Loucy (cell line): ENCODE results near the gene PLEKHS1.

Source experiments
- EZH2phosphoT487 ChIP-seq: fragments of 200-600 bp; IDR thresholded peaks from 2 replicates; pipeline ENCODE4 v1.6.1; 2018; ENCODE audit warnings: antibody characterized with exemption, mild to moderate bottlenecking, moderate library complexity, borderline replicate concordance
- TF ChIP-seq, protein P1 (sequence below): fragments of 200-600 bp; sonication (generic); conservative IDR thresholded peaks from 2 replicates; pipeline ENCODE4 v1.5.1; 2014; ENCODE audit warnings: mild to moderate bottlenecking, antibody characterized with exemption, low read length

DNA sequence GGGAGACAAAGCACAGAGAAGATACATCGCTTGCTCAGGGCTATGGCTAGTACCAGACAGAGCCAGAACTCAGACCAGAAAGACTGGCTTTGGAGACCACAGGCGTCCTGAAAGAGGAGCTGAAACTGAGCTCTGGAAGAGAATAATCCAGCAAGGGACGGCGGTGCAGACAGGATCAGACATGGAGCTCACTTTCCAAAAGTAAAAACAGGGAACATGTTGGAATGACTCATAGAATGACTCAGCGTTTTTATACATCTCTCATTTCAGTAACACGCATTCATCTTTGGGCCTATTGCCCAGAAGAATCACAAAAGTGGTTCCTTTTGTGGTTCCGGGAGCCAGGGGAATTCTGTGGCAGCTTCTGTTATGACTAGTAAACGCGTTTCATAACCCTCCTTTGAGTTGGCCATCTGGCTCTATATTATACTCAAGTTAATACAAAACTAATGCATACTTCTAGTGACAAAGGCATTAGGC is 37.2 kb downstream of the PLEKHS1 start:
- TF ChIP-seq, protein P1, sequence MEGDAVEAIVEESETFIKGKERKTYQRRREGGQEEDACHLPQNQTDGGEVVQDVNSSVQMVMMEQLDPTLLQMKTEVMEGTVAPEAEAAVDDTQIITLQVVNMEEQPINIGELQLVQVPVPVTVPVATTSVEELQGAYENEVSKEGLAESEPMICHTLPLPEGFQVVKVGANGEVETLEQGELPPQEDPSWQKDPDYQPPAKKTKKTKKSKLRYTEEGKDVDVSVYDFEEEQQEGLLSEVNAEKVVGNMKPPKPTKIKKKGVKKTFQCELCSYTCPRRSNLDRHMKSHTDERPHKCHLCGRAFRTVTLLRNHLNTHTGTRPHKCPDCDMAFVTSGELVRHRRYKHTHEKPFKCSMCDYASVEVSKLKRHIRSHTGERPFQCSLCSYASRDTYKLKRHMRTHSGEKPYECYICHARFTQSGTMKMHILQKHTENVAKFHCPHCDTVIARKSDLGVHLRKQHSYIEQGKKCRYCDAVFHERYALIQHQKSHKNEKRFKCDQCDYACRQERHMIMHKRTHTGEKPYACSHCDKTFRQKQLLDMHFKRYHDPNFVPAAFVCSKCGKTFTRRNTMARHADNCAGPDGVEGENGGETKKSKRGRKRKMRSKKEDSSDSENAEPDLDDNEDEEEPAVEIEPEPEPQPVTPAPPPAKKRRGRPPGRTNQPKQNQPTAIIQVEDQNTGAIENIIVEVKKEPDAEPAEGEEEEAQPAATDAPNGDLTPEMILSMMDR, result no peak
- no peak for TF ChIP-seq EZH2phosphoT487
